GM10847 (cell line): ENCODE measurements around the gene CCDC142.

Source experiments
- POLR2A ChIP-seq: IDR thresholded peaks from 2 replicates; pipeline ENCODE4 v1.6.1; 2011; ENCODE audit not compliant: insufficient read length; ENCODE audit errors: extremely low read depth

CCDC142 gene

DNA sequence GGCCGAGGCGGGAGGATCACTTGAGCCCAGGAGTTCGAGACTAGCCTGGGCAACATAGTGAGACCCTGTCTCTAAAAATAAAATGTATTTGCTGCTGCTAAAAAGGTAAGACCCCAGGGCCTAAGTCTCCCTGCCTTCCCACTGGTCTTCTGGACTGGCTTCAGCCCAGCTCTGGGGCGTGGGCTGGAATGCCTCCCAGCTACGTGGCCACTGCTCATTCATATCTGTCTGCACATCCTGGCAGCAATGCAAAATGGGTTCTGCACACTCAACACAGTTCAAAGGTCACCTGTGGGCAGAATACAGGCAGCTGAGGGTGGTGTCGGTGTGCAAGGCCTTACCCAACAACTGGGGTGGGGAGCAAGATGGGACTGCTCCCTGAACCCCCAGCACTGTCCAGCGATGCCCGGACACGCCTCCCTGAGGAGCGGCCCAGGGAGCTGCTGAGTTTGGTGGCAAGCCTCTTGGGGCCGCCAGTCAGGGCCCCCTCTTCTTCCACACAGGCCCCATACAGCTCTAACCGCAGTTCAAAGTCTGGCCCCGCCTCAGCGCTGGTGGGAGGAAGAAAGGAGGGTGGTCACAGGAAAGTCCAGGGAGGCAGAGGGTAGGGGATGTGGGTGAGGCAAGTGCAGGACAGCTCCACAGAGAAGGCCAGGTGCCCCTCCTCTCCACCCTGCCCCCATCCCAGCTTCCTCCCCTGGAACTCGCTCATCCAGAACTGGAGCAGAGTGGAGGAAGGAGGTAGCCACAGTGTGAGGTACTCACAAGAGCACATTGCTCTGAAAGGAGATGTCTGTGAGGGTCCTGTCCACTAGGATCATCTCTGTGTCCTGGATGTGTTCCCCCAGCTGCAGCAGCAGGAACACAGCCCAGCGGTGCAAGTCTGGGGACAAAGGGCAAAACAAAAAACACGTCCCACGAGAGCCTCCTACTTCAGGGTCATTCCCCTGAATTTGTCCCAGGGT is 53.0 kb downstream of the CCDC142 start:
- no peak for TF ChIP-seq POLR2A

DNA sequence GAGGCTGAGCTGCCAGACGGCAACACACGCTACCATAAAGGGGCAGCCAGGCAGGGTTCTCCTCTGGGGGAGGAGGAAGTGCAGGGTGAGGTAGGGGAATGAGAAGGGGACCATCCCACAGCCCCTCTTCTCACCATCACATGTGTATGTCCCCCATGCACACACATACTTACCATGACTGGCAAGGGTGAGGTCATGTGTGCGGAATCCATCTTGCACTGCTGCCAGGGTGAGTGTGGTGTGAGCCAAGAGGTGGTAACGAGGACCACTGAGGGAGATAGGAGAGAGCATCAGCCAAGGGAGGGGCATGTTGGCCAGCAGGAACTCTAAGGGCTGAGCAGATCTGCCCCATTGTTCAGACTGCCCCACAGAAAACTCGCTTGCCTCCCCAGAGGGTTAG is 54.1 kb downstream of the CCDC142 start:
- no peak for TF ChIP-seq POLR2A

DNA sequence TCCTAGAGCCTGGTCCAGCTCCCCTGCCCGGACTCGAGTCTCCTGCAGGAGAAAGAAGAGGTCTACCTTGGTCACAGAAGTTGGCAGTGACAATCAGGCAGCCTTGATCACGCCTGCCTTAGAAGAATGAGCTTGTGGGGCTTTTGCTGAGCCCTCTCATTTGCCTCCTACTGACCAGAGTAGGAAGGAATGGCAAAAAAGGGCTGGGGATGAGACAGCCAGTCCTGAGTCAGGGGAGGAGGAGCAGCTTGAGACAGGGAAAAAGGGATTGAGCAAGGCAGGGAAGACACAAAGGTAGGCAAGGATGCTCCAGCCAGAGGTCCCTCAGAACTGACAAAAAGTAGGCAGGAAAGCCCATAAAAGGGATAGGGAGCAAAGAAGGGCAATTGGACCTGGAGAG is 55.2 kb downstream of the CCDC142 start:
- no peak for TF ChIP-seq POLR2A

DNA sequence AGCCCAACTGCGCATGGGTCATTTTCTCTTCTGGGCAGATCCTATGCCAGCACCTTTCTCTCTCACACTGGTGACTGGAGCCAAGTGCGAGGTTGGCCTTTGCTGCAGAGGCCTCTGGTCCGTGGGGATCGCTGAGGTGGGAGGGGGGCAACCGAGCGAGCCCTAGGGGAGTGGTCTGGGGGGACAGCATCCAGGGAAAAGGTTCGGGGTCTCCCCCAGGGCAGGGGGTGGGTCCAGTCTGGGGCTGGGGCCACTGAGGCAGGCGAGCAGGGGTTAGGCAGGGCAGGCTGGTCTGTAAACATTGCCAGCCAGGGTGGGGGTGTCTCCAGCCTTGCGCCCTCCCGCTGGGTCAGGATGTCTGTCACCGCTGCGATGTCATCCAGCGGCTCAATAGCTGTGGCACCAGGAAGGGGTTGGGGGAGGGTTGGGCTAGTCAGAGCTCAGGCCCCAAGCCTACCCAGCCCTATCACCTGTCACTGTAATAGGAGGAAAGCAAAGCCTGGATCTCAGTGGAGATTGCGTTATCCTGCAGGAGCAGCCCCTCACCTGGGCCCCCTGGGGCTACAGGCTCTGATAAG is 56.5 kb downstream of the CCDC142 start:
- no peak for TF ChIP-seq POLR2A

DNA sequence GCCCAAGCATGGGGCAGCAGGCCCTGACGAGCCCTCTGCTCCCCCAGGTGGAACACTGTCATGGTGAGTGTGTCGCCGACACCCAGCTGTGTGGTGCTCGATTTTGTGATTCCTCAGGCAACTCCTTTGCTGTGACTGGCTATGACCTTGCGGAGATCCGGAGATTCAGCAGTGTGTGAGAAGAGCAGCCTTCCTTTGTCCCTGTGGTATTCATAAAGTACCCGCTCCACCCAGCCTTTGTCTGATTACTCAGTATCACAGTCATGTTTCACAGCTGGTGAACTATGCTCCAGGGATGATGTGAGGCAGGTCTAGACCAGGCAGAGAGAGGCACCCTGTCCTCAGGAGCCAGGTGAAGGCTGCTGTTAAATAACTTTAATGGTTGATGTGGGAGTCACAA is 57.3 kb downstream of the CCDC142 start:
- TF ChIP-seq POLR2A, result no peak

DNA sequence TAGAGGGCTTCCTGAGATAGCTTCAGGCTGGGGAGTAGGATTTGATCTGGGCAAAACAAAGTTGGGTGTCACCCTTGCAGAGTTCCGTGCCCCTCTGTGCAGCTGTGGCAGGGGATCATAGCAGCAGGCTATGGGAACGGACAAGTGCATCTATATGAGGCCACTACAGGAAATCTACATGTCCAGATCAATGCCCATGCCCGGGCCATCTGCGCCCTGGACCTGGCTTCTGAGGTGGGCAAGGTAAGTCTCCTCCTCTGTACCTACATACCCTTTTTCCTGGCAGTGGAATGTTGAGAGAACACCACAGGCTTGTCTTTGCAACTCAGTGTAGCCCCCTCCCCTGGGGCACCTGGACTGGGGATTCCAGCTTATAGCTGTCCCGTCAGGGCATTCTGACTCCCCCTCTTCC is 57.8 kb downstream of the CCDC142 start:
- no peak for TF ChIP-seq POLR2A

DNA sequence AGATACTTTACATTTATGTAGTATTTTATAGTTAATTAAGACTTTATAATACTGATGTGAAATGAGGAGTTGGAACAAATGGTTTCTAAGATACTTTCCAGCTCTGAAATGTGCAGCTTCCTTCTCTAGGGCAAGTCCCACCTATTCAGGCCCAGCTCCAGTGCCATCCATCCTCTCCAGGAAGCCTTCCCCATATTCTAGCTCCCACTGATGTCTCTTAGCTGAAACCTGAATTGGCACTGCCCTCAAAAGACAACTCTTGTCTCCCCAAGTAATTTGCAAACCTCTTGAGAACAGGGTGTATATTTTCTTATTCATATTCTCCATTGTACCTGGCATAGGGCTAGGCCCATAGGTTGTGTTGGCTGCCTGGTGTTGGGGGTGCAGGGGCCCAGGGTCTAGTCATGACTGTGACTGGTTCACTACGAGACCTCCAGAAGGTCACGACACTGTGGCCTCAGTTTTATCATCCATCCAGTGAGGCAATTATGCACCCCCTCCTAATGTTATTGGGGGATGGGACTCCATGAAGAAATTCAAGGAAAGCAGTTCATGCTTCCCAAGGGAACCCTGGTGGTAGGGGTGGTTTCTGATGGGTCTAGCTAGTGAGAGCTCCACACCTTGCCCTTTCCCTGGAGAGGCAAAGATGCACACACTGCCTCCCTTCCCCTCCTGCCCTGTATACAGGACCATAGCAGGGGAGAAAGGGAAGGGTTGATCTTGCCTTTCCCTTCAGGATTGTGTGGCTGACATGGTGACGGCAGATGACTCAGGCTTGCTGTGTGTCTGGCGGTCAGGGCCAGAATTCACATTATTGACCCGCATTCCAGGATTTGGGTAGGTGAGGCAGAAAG is 58.4 kb downstream of the CCDC142 start:
- TF ChIP-seq POLR2A, result no peak
